Measurements from ENCODE around the gene MAPK8.

Gene MAPK8

GRCh38 chr10:48480397-48481374 is 174.2 kb downstream of the MAPK8 start:
- peak; percentile 93 for DNase-seq

- no peak for DNase-seq
These were observed 174.9 kb downstream of the MAPK8 start for GRCh38 chr10:48481385-48481784.

GRCh38 chr10:48482207-48482606 is 175.7 kb downstream of the MAPK8 start:
- DNase-seq = no peak

- DNase-seq = no peak
These were observed 178.4 kb downstream of the MAPK8 start for GRCh38 chr10:48484911-48485310.

- DNase-seq = no peak
These were observed 179.2 kb downstream of the MAPK8 start for GRCh38 chr10:48485711-48486110.

GRCh38 chr10:48487244-48487643 is 180.8 kb downstream of the MAPK8 start:
- no peak for DNase-seq

Data from hematopoietic multipotent progenitor cell treated with erythropoietin and hydrocortisone succinate and interleukin-3 and kit ligand, for 8 days (in vitro differentiated cells).